RWPE1 (cell line): ENCODE results near the gene PXDN.

Experiments
- CTCF ChIA-PET: fragments of 350-600 bp; sonication (Branson Sonifier 250); formaldehyde crosslinking; extraction: SDS; loops from one replicate; lab custom pipeline; 2021; lab: Yijun Ruan, JAX
- POLR2A ChIA-PET: fragments of 400-600 bp; formaldehyde crosslinking; extraction: SDS; loops from one replicate; lab custom pipeline; 2020; ENCODE audit warnings: antibody characterized with exemption; ENCODE audit not compliant: low non-redundant PET; lab: Yijun Ruan, JAX
- DNase-seq: peaks from one replicate; pipeline ENCODE4 v3.0.0; 2012; ENCODE audit warnings: low spot score
- H3K27ac ChIP-seq: fragments of 450-650 bp; 2 replicates; pipeline ENCODE4 v1.5.1; 2017
- TF ChIP-seq, protein P1 (sequence below): fragments of 450-650 bp; conservative IDR thresholded peaks from 2 replicates; pipeline ENCODE4 v1.5.1; 2017; ENCODE audit warnings: low read depth, mild to moderate bottlenecking

The PXDN gene

DNA sequence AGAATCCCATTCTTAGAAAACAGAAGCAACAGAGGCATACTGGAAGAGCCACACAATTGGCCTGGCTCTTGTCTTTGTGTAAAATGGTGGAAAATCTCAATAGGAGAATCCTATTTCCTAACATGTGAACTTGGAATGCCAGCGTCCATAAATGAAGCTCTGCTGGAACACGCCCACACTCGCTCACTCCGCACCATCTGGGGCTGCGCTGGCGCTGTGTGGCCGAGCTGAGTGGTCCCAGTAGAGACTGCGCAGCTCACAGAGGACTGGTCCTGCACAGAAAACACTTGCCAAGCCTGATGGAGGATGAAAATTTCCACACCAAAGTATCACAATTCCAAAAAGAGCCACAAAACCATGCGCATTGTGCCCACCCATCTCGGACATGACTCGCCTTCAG lies 56.2 kb downstream of the PXDN start:
- CTCF ChIA-PET: no interaction called here

DNA sequence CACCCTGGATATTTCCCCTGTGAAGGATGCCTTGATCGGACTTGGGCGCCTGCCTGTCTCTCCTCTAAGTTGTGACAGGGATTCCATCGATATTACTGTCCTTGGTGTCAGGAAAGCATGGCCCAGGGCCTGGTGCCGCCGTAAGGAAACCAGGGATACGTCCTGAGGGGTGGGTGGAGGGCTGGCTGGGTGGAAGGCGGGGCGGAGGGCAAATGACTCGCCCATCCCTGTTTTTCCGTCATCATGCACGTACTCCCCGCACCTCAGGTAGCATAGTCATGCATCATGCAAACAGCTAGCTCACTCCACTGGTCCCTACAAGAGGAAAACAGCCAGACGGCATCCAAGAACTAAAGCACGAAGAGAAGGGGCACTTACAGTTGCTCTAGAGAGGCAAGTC lies 57.1 kb downstream of the PXDN start:
- CTCF ChIA-PET: no interaction called here
- H3K27ac ChIP-seq: peak overlapping the region; percentile 23; the same call in 1 of the 2 replicates
- TF ChIP-seq, protein P1, sequence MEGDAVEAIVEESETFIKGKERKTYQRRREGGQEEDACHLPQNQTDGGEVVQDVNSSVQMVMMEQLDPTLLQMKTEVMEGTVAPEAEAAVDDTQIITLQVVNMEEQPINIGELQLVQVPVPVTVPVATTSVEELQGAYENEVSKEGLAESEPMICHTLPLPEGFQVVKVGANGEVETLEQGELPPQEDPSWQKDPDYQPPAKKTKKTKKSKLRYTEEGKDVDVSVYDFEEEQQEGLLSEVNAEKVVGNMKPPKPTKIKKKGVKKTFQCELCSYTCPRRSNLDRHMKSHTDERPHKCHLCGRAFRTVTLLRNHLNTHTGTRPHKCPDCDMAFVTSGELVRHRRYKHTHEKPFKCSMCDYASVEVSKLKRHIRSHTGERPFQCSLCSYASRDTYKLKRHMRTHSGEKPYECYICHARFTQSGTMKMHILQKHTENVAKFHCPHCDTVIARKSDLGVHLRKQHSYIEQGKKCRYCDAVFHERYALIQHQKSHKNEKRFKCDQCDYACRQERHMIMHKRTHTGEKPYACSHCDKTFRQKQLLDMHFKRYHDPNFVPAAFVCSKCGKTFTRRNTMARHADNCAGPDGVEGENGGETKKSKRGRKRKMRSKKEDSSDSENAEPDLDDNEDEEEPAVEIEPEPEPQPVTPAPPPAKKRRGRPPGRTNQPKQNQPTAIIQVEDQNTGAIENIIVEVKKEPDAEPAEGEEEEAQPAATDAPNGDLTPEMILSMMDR: no peak
- POLR2A ChIA-PET: no interaction called here
- peak; percentile 29 for DNase-seq

More for the DNA sequence above, 56.2 kb downstream of the PXDN start:
- POLR2A ChIA-PET: no interaction called here
- TF ChIP-seq, protein P1: no peak
- DNase-seq: no peak
- H3K27ac ChIP-seq: peak overlapping the region; percentile 23; the same call in 1 of the 2 replicates

DNA sequence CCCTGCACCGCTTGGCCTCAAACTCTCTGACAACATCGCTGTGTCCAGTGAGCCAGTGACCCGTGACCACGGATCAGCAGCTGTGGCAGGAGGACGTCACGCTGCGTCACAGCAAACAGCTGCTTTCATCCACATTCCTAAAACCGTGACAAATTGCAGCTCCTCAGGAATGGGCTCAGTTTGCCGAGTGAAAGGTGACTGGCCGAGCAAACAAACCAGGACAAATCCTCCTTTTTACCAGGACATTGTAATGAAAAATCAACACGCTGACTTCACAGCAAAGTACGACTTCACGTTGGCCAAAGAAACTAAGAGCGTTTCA lies 57.6 kb downstream of the PXDN start:
- DNase-seq: no peak

DNA sequence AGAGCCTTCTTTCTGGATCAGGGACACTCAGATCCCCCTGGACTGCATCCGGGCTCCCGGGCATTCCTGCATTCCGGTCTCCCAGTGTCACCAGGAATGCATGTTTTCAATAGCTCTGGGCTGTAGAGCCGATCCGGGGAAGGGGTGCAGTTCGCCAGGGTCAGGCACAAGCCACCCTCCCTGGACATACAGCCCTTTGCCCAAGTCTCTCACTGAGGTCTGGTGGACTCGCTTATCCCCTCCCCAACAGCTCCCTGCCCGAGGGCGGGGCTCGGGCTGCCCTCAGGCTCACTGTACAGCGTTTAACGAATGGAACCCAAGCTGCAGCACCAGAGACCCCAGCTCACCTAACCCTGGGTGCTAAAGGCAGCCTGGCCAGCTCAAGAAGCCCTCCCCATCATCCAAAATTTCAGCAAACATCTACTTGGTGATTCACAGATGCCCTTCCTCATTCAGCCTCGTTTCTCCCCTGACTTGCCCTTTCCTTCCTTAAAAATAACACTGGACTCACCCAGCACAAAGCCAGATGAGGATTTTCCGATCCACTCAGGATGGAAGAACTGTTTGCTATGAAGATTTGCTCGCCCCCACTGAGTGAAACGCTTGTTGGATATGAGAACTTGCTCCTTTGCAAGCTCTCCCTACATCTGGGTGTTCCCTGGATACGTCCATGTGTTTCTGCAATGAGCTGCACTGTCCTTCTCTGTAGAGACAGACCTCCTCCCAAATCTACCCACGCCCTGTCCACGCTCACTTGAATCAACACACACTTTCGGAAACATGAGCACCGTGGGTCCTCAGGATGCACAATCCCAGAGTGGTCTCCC lies 58.1 kb downstream of the PXDN start:
- H3K27ac ChIP-seq: peak overlapping the region; percentile 58
- TF ChIP-seq, protein P1: no peak
- CTCF ChIA-PET: interaction anchor here (0.7 to 1.0 kb wide), 2 partner anchors 11 to 49 kb away, joined by 3 read pairs; no protein-coding TSS in a partner anchor
- POLR2A ChIA-PET: no interaction called here
- DNase-seq: peak; percentile 68

More for the DNA sequence above, 57.6 kb downstream of the PXDN start:
- ChIA-PET CTCF (interaction anchor here (0.7 kb wide), 1 partner anchor 49 kb away, joined by 3 read pairs; no protein-coding TSS in a partner anchor), POLR2A (no interaction called here)
- peak overlapping the region; percentile 58; the same call in 1 of the 2 replicates for H3K27ac ChIP-seq
- TF ChIP-seq, protein P1: no peak

DNA sequence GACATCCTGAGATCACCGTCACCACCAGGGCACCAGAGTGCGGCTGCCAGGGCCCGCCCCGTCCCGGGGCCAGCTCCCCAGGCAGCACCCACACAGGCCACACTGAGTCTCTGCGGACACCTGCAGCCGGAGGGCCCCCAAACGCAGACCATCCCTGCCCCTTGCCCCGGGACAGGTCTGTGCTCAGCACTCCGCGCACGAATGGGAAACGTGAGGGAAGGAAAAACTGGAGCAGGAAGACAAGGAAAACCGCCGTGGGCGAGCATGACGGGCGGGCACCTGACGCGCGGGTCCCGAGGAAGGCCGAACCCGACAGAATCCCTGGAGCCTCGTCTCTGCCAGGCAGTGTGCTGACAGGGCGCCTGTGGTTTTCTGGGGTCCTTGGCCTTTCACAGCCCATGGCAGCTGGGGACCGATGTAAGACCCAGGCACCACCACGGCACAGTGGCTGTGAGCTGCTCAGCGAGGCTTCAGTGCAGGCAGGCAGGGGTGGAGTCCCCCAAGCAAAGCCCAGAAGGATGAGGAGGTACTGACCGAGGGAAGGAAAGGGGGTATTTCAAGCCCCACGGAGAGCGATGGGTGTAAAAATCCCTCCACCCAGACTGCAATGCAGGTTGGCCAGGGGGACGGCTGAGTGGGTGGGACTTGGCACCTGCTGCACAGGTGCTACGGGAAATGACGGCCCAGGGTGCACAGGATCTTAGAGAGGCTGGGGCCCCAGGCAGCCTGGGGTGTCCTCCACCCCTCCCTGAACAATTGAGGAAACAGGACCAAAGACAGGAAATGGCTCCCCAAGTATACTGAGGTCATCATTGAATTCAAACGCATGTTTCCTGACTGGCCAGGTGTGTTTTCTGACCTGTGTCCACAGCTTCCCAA lies 59.0 kb downstream of the PXDN start:
- H3K27ac ChIP-seq: peak overlapping the region; percentile 58
- no peak for DNase-seq
- ChIA-PET CTCF (interaction anchor here (1.0 kb wide), 1 partner anchor 10 kb away, joined by 3 read pairs; no protein-coding TSS in a partner anchor), POLR2A (no interaction called here)
- TF ChIP-seq, protein P1: no peak

DNA sequence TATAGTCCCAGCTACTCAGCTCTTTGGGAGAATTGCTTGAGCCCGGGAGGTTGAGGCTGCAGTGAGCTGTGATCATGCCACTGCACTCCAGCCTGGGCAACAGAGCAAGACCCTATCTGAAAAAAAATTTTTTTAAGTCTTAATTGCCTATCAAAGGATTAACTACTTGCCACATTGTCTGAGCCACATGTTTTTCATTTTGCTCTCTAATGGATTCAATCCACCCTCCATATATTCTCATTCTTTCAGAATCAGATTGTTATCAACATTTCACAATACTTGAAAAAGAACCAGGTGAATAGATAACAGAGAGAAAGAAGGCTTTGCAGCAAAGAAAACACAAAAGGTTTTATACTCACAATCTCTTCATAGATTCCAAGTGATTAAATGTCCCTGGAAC lies 61.0 kb downstream of the PXDN start:
- no peak overlapping the region for H3K27ac ChIP-seq
- CTCF ChIA-PET: no interaction called here
- TF ChIP-seq, protein P1: no peak
- no peak for DNase-seq
- POLR2A ChIA-PET: no interaction called here
